Measurements from ENCODE around the gene NTHL1.

DNA sequence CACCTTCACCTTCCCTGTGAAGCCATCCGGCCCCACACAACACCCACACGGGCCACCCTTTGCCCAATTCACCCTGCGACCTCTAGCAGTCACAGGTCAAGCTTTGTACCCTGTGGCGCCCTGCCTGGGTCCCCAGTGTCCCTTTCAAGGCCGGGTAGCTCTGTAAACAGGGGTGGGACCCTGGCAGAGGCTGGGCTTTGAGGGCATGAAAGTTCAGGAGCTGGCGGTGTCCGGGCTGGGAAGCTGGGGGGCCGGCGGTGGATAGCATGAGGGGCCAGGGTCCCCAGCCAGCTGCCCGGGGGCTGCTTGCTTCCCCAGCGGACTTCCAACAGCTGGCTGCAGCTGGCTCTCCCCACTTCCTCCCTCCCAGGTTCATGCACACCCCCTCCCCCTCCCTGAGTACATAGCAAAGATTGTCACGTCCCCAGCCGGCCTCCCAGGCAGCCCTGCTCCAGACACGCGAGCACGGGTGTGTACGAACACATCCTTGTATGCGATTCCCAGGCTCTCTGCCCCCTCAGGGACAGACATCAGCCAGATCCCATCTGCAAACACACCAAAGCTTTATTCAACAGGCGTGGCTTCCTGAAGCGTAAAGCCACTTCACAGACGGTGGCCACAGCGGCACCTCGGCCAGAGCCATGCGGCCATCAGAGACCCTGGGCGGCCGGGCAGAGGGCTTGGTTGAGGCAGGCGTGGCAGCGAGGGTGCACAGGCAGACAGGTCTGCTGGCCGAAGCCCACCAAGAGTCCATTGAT, 8.2 kb downstream of the NTHL1 start:
- TF ChIP-seq TAF1 (IDR thresholded peaks at IDR 0.05; ENCODE audit: borderline replicate concordance, insufficient read depth, low read length) (no peak), POLR2AphosphoS5 (IDR thresholded peaks at IDR 0.05; ENCODE audit: low read depth, low read length) (peak; percentile 26)
